Mucosa of gallbladder (tissue), 1 donor: Measurements from ENCODE around the gene EPHA10. TPM values are rescaled to one million over a fixed set of nuclear protein-coding genes. Genes with fewer than 3 reads are reported as not detected.

Experiments used
- DNase-seq: peaks from one replicate; pipeline ENCODE4 v3.0.0-alpha.2; 2020; ENCODE audit warnings: low spot score
- total RNA-seq: library from RNA; stranded (reverse); gene quantifications from one replicate; pipeline ENCODE4 v1.2.1, GENCODE V29; 2021
- donor health status: DM: no; HTN: no; CAD: no.

EPHA10 gene
- total RNA-seq, 1 donor from 2014 or later, result 8.5 TPM

GRCh38 chr1:37734629-37735591 is 30.0 kb downstream of the EPHA10 start:
- peak; percentile 46 for DNase-seq

- peak; percentile 69 for DNase-seq
Measured at GRCh38 chr1:37732111-37732780, 32.7 kb downstream of the EPHA10 start.

DNA sequence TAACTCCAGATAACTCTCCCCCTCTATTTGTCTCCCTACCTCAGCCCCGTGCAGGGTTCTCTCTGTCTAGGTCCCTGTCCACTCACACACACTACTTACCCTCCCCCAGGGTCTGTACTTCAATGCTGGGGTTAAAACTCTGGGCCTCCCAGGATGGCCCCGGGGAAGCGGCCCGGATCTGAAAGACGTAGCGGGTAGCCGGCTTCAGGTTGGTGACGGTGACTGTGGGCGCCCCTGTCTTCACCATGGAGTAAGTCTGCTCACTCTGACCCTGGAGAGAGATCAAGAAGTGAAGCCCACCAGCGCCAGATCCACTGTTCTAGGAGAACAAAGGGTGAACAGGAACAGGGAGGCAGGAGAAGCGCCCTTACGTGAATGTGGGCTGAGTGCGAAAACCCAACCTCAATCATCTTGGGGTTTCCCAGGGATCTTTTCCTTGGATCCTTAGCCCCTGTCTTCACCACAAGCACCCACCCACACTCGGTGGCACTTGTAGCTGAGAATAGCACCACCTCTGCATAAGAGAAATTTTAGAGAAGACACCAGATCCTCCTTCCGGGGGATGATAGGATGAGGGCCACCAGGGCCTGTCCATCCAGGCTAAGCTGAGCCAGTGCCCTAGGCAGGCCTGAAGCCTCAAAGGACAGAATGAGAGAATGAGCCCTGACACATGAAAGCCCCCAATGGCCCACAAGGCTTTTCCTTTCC is 33.5 kb downstream of the EPHA10 start:
- DNase-seq, result no peak

GRCh38 chr1:37730376-37730775 is 34.5 kb downstream of the EPHA10 start:
- DNase-seq, result no peak

GRCh38 chr1:37728416-37728815 is 36.5 kb downstream of the EPHA10 start:
- DNase-seq, result no peak

DNA sequence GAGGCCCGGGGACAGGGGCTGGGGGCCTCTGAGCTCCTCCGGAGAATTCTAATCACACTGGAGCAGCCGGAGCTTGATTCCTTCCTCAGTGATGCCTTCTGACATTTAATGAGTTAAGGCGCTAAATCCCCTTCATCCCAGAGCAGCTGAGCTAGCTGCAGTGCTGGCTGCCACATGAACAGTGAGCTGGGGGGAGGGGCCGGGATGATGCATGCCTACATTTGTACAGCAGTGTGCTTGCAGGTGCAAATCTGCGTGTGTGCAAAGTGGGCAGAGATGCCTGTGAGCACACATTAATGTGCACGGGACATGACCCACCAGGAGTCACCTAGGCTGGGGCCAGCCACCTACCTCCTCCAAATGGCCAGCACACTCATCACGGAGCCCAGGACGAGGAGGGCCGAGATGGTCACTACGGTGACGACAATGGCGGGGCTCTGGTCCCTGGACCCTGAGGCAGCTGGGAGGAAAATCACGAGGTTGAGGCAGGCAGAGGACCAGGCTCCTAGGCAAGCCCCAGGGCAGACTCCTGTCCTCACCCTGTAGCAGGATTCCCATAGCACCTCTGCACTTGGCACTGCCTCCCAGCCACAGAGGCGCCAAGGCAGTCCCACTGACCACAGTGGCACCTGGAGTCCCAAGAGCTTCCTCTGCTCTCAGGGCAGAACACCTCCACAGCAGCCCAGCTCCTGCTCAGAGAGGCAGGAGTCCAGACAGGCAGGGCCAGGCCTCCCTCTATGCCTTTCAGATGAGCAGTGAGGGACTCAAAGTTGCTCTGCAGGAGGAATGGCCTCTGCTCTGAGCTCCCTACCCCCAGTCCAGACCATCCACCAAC is 38.0 kb downstream of the EPHA10 start:
- DNase-seq, result no peak

DNA sequence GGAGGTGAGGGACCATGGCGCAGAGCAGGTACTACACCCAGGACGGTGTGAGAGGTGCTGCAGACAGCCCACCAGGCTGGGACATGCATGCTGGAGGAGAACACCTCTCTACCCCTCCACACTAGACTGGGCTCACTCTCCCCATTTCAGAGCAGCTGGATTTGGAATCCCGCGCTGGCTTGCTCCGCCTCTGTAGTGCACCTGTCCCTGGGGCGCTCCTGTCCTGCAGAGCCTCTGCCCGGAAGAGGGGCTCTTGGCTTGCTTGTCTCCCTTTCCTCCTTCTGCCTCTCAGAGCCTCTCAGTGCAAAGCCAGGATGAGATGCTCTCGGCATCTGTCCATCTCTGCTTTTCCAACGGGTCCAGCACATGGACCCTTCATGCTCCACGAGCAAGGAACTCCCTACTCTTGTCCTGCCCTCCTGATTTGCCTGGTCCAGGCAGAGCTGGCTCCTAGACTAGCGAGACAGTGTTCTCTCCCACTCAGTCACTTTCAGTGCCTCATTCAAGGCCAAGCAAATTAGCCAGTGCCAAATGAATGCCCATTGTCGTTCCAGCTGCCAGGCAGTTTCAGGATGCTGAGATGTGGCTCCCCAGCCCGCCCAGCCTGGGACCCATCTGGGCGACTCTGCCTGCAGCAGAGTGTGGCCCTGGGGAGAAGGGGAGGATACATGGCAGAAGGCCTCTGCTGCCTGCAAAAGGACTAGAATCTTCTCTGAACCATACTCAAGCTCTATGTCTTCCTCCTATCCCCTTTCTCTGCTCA is 38.9 kb downstream of the EPHA10 start:
- DNase-seq, result no peak

GRCh38 chr1:37724575-37724974 is 40.3 kb downstream of the EPHA10 start:
- DNase-seq, result no peak

DNA sequence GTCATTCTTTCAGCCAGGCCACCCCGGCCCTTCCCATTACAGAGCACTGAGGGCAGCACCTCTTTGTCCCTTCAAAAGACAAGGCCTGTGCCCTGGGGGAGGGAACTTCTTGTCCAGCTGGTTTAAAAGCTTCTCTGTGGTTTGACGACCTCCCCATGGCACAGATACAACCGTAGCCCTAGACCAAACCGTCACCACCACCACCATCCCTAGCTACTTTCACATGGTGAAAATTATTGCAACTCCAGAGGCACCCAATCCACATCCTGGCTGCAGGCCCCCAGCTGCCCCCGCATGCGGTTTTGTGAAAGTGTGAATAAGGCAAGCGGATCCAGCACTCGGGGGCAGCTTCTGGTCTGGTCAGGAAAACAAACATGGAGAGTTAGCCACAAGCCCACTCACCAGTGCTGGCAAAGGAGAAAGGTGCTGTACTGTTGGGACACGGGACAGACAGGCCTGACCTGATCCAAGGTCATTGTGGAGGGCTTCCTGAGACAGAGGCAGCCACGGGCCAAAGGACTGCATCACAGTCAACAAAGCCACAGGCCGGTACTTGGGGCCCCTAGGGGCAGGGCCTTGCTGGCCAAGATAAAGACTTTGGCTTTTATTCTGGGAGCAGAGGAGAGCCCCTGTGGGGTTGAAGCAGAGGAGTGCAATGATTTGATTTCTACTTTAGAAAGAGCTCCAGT is 41.4 kb downstream of the EPHA10 start:
- DNase-seq, result no peak

- DNase-seq, result no peak
Measured at GRCh38 chr1:37723072-37723389, 41.9 kb downstream of the EPHA10 start.

DNA sequence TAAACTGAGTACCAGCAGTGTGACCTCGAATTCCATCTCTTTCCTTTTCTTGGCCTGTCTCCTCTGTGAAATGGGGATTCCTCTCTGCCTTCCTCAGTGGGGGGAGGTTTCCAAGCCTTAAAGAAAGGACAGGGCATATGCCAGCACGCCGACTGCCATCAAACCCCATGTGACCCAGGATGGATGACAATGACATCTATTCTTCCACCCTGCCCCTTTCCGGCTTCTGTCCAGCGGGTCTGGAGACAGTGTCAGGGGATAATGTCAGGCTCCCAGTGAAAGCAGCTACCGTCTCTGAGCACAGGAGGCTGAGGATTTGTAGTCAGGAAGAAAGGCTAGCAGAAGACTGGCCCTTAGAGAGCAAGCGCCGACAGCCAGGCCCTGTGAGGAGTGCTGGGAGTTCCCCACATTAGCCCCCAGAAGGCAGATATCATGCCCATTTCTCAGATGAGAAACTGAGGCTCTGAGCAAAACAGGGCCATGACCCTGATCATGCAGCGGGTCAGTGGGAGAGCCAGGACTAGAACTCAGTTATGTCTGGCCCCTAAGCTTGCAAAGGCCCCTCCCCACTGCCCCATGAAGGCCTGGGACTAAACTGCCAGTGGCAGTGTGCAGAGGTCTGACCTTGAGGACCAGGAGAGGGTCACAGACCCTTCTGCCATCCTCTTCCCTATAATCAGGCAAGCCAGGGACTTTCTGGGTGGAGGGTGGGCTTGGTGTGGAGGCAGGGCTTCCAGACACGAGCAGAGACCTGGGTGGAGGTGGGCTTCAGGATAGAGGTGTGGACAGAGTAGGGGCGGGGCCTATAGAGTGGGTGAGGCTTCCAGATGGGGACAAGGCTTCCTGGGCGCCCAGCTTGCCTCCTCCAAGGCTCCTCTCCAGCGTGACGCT is 42.5 kb downstream of the EPHA10 start:
- DNase-seq, result no peak

DNA sequence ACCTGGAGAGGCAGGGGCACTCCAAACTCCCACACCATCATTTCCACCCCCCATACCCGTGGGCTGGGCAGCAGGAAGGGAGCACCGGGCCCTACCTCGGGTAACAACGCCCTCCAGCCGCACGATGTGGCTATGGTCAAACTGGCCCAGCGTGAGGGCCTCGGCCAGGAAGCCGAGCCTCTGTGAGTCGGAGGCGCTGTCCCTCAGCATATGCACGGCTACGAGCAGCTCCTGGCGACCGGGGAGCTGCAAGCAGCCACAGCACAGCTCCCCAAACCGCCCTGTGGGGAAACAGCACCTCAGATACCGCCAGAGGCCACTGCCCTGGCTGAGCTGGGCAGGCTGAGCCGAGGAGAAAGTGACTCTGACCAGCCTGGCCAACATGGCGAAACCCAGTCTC is 43.4 kb downstream of the EPHA10 start:
- no peak for DNase-seq

GRCh38 chr1:37720231-37721130 is 44.4 kb downstream of the EPHA10 start:
- DNase-seq, result no peak

DNA sequence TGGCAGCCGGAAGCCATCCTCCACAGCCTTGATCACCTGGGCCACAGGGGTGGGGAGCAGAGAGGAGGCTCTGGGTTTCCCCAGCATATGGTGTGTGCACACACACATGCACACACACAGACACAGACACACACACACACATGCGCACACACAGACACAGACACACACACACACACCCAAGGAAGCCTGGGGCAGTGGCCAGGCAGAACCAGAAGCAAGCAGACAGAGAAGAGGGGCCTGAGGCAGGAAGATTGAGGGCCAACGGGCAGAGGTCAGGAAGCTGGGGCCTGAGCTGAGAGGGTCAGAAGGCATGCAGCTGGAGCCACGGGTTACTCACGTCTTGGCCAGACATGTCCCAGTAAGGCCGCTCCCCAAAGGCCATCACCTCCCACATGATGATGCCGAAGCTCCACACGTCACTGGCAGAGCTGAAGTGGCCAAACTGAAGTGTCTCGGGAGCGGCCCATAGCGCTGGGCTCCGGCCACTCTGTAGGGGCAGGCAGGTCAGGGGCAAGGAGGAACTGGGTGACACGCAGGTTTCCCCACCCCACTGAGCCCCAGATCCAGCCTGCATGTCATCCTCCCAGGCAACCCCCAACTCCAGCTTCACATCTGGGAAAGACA is 45.2 kb downstream of the EPHA10 start:
- no peak for DNase-seq

DNA sequence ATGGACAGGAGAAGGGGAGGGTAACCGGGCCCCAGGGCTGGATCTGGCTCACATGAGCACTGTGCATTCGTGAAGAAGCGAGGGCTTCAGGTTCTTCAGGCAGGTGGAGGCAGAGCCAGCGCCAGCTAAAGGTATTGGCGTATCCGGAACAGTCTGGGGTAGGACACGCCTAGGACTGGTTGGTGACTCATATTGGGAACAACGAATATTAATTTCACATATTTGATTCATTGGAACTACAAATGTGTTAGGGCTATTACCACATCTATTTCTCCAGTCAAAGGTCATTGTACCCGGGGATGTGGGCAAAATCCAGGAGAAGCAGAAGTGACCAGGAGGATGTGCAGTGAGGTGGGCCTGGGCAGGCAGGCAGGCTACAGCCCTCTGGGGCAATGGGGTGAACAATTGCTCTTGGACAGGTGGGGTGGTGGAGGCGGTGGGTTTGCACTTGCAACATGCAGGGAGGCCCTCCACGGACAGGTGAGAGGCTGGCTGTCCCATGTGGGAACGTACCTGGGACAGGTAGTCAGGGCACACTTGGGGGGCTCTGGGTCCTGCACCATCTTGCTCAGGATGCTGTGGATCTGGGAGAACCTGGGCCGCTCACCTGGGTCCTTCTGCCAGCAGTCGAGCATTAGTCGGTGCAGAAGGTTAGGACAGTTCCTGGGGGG is 45.9 kb downstream of the EPHA10 start:
- DNase-seq, result no peak

GRCh38 chr1:37718181-37718900 is 46.6 kb downstream of the EPHA10 start:
- no peak for DNase-seq
